GM18907 (cell line): ENCODE measurements around the gene MFSD11.
"Not testable (repeated sequence)": the region's sequence is repeated elsewhere in the genome, so short reads cannot be mapped to it uniquely, and the experiment has no call there.

Experiments used
- ATAC-seq: cut with Tn5 transposase; IDR thresholded peaks from one replicate; pipeline ENCODE4 v1.9.1; 2021; ENCODE audit warnings: mild to moderate bottlenecking, moderate library complexity; ENCODE audit not compliant: unreplicated experiment

Gene MFSD11

GRCh38 chr17:76796081-76796480 lies 58.2 kb downstream of the MFSD11 start:
- no peak for ATAC-seq

- ATAC-seq: no peak
Observed at GRCh38 chr17:76797241-76797840, 59.4 kb downstream of the MFSD11 start.

- no peak for ATAC-seq
Observed at GRCh38 chr17:76801706-76802105, 63.8 kb downstream of the MFSD11 start.

- no peak for ATAC-seq
Observed at GRCh38 chr17:76805319-76805718, 67.4 kb downstream of the MFSD11 start.

- not testable (repeated sequence) for ATAC-seq
Observed at GRCh38 chr17:76806151-76806550, 68.2 kb downstream of the MFSD11 start.

GRCh38 chr17:76806767-76807166 lies 68.8 kb downstream of the MFSD11 start:
- ATAC-seq: not testable (repeated sequence)

GRCh38 chr17:76808326-76808725 lies 70.4 kb downstream of the MFSD11 start:
- no peak for ATAC-seq

- ATAC-seq: no peak
Observed at GRCh38 chr17:76810956-76811355, 73.0 kb downstream of the MFSD11 start.

GRCh38 chr17:76811834-76812233 lies 73.9 kb downstream of the MFSD11 start:
- ATAC-seq: no peak

GRCh38 chr17:76812263-76812662 lies 74.3 kb downstream of the MFSD11 start:
- no peak for ATAC-seq

GRCh38 chr17:76812968-76813367 lies 75.0 kb downstream of the MFSD11 start:
- ATAC-seq: no peak

- not testable (repeated sequence) for ATAC-seq
Observed at GRCh38 chr17:76815907-76816589, 78.1 kb downstream of the MFSD11 start.

- ATAC-seq: no peak
Observed at GRCh38 chr17:76816590-76817135, 78.7 kb downstream of the MFSD11 start.

GRCh38 chr17:76820039-76820438 lies 82.1 kb downstream of the MFSD11 start:
- ATAC-seq: no peak

- no peak for ATAC-seq
Observed at GRCh38 chr17:76820561-76820960, 82.6 kb downstream of the MFSD11 start.

GRCh38 chr17:76822184-76822778 lies 84.4 kb downstream of the MFSD11 start:
- ATAC-seq: no peak

- ATAC-seq: no peak
Observed at GRCh38 chr17:76824093-76824492, 86.2 kb downstream of the MFSD11 start.

- no peak for ATAC-seq
Observed at GRCh38 chr17:76826330-76827068, 88.6 kb downstream of the MFSD11 start.

GRCh38 chr17:76827736-76828135 lies 89.8 kb downstream of the MFSD11 start:
- no peak for ATAC-seq
